Measurements from ENCODE around the gene ZNF462. TPM values are rescaled to one million over a fixed set of nuclear protein-coding genes. Genes with fewer than 3 reads are reported as not detected.

ZNF462 gene
- total and polyA plus RNA-seq, 2 of the 13 experiments (the other 11 are each of a cell fraction or from before 2014, with no cell fraction given) = not detected

GRCh38 chr9:106859957-106860720, 2.8 kb upstream of the ZNF462 start:
- 57% methylated on average over 27 of the region's 43 CpGs for WGBS (ENCODE audit: low lambda C conversion rate)
- BruUV-seq (replicated peaks) = no TSS peak
- DNase-seq (ENCODE audit: low spot score) = no peak

More at GRCh38 chr9:106859957-106860720, 2.8 kb upstream of the ZNF462 start:
- Histone ChIP-seq H4K20me1 (ENCODE audit: insufficient read depth, low read length) (no peaks in the 10 kb centered on the region), H3K4me2 (ENCODE audit: low read depth, low read length) (no peak overlapping the region), H3K9ac (ENCODE audit: insufficient read depth, low read depth, low read length) (no peak overlapping the region), H3K27me3 (ENCODE audit: control insufficient read depth in 1 of 2, insufficient read depth in 2 of 2, low read length in 2 of 2) (peaks cover 0 to 37% of the 10 kb centered on the region in 2 experiments; a peak in 3 of 5 replicates), H3K4me1 (ENCODE audit: insufficient read depth, low read length) (no peaks in the 10 kb centered on the region), H3K27ac (ENCODE audit: extremely low read length, insufficient read depth, low read length) (no peak overlapping the region), H3K36me3 (replicated peaks in 1 of 2; ENCODE audit: control insufficient read depth in 1 of 2, insufficient read depth in 2 of 2, low read length in 2 of 2) (no peaks in the 10 kb centered on the region), H3K4me3 (replicated peaks in 1 of 3; ENCODE audit: insufficient read depth in 1 of 3, low read depth in 2 of 3, low read length in 3 of 3) (no peak overlapping the region), H3K9me3 (ENCODE audit: low read length) (no peaks in the 10 kb centered on the region), H3K79me2 (ENCODE audit: insufficient read depth, low read length) (no peaks in the 10 kb centered on the region), H2AFZ (ENCODE audit: low read length) (no peak overlapping the region)
- ChIA-PET POLR2A (no interaction called here), CTCF (ENCODE audit: low intra/inter-chr PET ratio, low total read pairs) (no interaction called here)
- in situ Hi-C loops (cut with HindIII; ENCODE audit: extremely low pct_ligation_motif_present, low pct_unique_long_range_greater_than_20kb) (no loop called here), intact Hi-C loops (cut with micrococcal nuclease; ENCODE audit: unreplicated experiment) (no loop called here)
- TF ChIP-seq HOXA5 (CRISPR knock-in tag; IDR thresholded peaks at IDR 0.05) = no peak
- TF ChIP-seq ESRRA (CRISPR knock-in tag; IDR thresholded peaks at IDR 0.05; ENCODE audit: low read depth) = no peak
- TF ChIP-seq FUBP1 (CRISPR knock-in tag; IDR thresholded peaks at IDR 0.05; ENCODE audit: borderline replicate concordance) = no peak
- TF ChIP-seq ZNF766 (CRISPR knock-in tag; IDR thresholded peaks at IDR 0.05; ENCODE audit: borderline replicate concordance) = no peak
- TF ChIP-seq MIER3 (CRISPR knock-in tag; IDR thresholded peaks at IDR 0.05; ENCODE audit: borderline replicate concordance) = no peak
- TF ChIP-seq ZNF639 (CRISPR knock-in tag; conservative IDR thresholded peaks at IDR 0.05) = no peak
- no peak for TF ChIP-seq ZNF614 (CRISPR knock-in tag; IDR thresholded peaks at IDR 0.05; ENCODE audit: borderline replicate concordance)
- TF ChIP-seq SPEN (CRISPR knock-in tag; IDR thresholded peaks at IDR 0.05; ENCODE audit: low read depth) = no peak
- TF ChIP-seq ZNF33A (CRISPR knock-in tag; IDR thresholded peaks at IDR 0.05; ENCODE audit: borderline replicate concordance) = no peak
- no peak for TF ChIP-seq ZNF207 (IDR thresholded peaks at IDR 0.05; ENCODE audit: borderline replicate concordance)
- FAIRE-seq (no peak), ATAC-seq (no peak)
